ENCODE results near the gene AARSD1. TPM values are rescaled to one million over a fixed set of nuclear protein-coding genes. Genes with fewer than 3 reads are reported as not detected.

The AARSD1 gene
- total and polyA plus RNA-seq, 10 donors: 13.1 to 55.6 (median 34.1) TPM

DNA sequence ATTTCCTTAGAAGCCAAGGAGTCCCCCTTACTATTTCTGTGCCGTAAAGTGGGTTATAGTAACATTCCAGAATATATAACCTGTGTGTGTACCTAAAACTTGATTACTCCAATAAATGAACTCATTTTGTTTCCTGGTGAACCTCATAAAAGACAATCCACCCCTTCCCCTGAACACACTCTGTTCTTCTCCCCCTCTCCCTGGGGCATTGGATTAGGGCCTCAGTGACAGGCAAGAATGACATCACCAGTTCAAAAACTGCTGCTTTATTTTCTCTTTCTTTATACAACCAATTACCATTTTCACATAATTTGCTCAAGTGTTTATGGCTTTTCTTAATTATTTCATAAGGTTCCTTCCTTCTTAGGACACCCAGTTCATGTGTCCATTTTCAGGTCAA, 17.4 kb downstream of the AARSD1 start:
- no peak for DNase-seq
- 85 to 100% (median 96%) methylated on average over 1 of the region's 1 CpG for WGBS, 5 donors
- H3K9me3 ChIP-seq: no peaks in the 10 kb centered on the region
- peaks cover 3 to 41% (median 34%) of the 10 kb centered on the region in 6 donors for H3K36me3 ChIP-seq
- TF ChIP-seq POLR2A (IDR thresholded peaks at IDR 0.05): no peak
- TF ChIP-seq POLR2AphosphoS5 (IDR thresholded peaks at IDR 0.05): no peak
- TF ChIP-seq, protein P1, sequence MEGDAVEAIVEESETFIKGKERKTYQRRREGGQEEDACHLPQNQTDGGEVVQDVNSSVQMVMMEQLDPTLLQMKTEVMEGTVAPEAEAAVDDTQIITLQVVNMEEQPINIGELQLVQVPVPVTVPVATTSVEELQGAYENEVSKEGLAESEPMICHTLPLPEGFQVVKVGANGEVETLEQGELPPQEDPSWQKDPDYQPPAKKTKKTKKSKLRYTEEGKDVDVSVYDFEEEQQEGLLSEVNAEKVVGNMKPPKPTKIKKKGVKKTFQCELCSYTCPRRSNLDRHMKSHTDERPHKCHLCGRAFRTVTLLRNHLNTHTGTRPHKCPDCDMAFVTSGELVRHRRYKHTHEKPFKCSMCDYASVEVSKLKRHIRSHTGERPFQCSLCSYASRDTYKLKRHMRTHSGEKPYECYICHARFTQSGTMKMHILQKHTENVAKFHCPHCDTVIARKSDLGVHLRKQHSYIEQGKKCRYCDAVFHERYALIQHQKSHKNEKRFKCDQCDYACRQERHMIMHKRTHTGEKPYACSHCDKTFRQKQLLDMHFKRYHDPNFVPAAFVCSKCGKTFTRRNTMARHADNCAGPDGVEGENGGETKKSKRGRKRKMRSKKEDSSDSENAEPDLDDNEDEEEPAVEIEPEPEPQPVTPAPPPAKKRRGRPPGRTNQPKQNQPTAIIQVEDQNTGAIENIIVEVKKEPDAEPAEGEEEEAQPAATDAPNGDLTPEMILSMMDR (IDR thresholded peaks at IDR 0.05 in 8 of 11, conservative IDR thresholded peaks at IDR 0.05 in 3 of 11): no peak
- intact Hi-C loops (cut with DNase I; ENCODE audit: low total_unique reads): no loop called here
- no peaks in the 10 kb centered on the region for H3K27me3 ChIP-seq (replicated peaks in 1 of 7)
- no peak overlapping the region for H3K4me3 ChIP-seq
- no peak overlapping the region for H3K27ac ChIP-seq
- no peaks in the 10 kb centered on the region for H3K4me1 ChIP-seq

DNA sequence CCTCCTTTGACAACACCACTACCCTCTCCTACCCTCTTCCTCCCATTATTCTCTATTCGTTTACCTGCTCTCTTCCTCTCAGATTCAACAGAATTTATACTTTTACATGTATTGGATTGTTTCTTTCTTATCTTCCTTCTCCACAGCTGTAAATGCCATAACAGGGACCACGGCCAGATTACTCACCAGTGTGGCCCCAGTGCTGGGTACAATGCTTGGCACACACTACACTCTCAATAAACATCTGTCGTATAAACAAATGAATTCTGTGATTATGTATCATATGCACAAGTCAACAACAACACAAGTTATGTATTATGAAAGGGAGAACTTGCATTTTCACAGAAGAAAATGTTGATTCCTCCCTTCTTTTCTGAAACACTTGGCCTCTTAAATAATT, 20.0 kb downstream of the AARSD1 start:
- H3K36me3 ChIP-seq: peaks cover 0 to 15% (median 10%) of the 10 kb centered on the region in 6 donors
- H3K27ac ChIP-seq: no peak overlapping the region
- no peaks in the 10 kb centered on the region for H3K4me1 ChIP-seq
- no peak overlapping the region for H3K4me3 ChIP-seq
- intact Hi-C loops (cut with DNase I; ENCODE audit: low total_unique reads): no loop called here
- no peaks in the 10 kb centered on the region for H3K27me3 ChIP-seq (replicated peaks in 1 of 7)
- H3K9me3 ChIP-seq: no peaks in the 10 kb centered on the region
- TF ChIP-seq, protein P1 (IDR thresholded peaks at IDR 0.05 in 8 of 11, conservative IDR thresholded peaks at IDR 0.05 in 3 of 11): no peak
- no peak for TF ChIP-seq POLR2A (IDR thresholded peaks at IDR 0.05)
- TF ChIP-seq POLR2AphosphoS5 (IDR thresholded peaks at IDR 0.05): no peak
- WGBS, 5 donors: 56 to 60% (median 60%) methylated on average over 3 of the region's 3 CpGs
- DNase-seq: no peak

DNA sequence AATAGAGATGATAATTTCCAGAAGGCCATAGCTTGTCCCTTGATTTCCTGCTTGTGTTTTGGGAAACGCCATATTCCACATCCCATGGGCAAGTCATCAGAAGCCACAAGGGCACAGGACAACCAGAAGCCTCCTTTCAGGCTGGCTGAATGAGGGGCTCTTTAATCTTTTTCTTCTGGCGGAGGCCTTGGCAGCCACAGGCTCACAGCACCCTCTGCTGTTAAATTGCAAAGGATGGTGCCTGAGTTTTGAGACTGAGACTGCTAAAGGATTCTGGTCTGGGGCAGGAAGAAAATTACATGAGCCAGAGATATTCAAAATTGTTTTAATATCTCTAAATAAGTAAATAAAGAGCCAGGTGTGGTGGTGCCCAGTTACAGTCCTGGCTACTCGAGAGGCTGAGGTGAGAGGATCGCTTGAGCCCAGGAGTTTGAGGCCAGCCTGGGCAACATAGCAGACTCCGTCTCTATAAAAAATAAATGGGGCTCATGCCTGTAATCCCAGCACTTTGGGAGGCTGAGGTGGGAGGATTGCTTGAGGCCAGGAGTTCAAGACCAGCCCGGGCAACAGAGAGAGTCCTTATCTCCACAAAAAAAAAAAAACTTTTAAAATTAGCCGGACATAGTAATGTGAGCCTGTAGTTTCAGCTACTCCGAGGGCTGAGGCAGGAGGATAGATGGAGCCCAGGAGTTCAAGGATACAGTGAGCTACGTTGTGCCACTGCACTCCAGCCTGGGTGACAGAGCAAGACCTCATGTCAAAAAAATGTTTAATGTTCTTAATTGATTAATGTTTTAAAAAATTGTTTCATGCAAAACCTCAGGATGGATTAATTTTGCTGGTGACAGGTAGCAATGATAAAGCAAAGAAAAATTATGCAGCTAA, 26.3 kb downstream of the AARSD1 start:
- no peak overlapping the region for H3K27ac ChIP-seq
- TF ChIP-seq, protein P1 (IDR thresholded peaks at IDR 0.05 in 8 of 11, conservative IDR thresholded peaks at IDR 0.05 in 3 of 11): peak in 8 of 11 experiments; percentile 35 to 60 (median 53)
- TF ChIP-seq POLR2A (IDR thresholded peaks at IDR 0.05): no peak
- no peak for TF ChIP-seq POLR2AphosphoS5 (IDR thresholded peaks at IDR 0.05)
- no peaks in the 10 kb centered on the region for H3K36me3 ChIP-seq
- H3K9me3 ChIP-seq: no peaks in the 10 kb centered on the region
- no peak overlapping the region for H3K4me3 ChIP-seq
- peaks cover 0 to 7% (median 0%) of the 10 kb centered on the region in 6 donors for H3K4me1 ChIP-seq
- no peak for DNase-seq
- 44 to 46% (median 44%) methylated on average over 9 of the region's 9 CpGs for WGBS, 5 donors
- intact Hi-C loops (cut with DNase I; ENCODE audit: low total_unique reads): loop anchor here (2.0 kb wide), 1 partner anchor 95 kb away; no protein-coding TSS in a partner anchor
- peaks cover 0 to 9% (median 0%) of the 10 kb centered on the region in 7 donors for H3K27me3 ChIP-seq (replicated peaks in 1 of 7)

DNA sequence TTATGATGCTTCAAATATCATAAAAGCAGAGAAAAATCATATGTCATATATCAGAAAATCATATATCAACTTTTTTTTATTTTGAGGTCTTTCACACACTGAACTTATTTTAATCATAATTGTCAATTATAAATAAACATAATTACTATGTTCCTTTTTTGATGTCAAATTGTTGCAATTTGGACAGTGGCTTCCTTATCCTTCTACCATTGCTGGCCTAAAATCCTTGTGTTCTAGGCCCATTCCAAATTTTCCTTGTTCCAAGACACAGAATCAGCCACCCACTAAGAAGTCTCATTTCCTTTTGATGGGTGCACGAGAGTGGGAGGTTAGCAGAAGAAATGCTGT, 34.8 kb downstream of the AARSD1 start:
- Histone ChIP-seq H3K4me1 (peaks cover 4 to 24% (median 11%) of the 10 kb centered on the region in 6 donors), H3K27ac (peak overlapping the region in 1 of 8 donors; percentile 68), H3K4me3 (no peak overlapping the region), H3K36me3 (no peaks in the 10 kb centered on the region), H3K9me3 (no peaks in the 10 kb centered on the region), H3K27me3 (replicated peaks in 1 of 7) (peaks cover 0 to 16% (median 0%) of the 10 kb centered on the region in 7 donors)
- no peak for TF ChIP-seq POLR2AphosphoS5 (IDR thresholded peaks at IDR 0.05)
- TF ChIP-seq, protein P1 (IDR thresholded peaks at IDR 0.05 in 8 of 11, conservative IDR thresholded peaks at IDR 0.05 in 3 of 11): peak in 2 of 11 experiments; percentile 12
- WGBS, 5 donors: 91 to 98% (median 92%) methylated on average over 1 of the region's 1 CpG
- no peak for DNase-seq
- intact Hi-C loops (cut with DNase I; ENCODE audit: low total_unique reads): no loop called here
